ENCODE results near the gene OSBP. TPM values are rescaled to one million over a fixed set of nuclear protein-coding genes. Genes with fewer than 3 reads are reported as not detected.

Gene OSBP
- total and polyA plus RNA-seq, 9 of the 15 experiments (the other 6 are each of a cell fraction or from before 2014, with no cell fraction given) = 11.7 to 49.0 (median 28.7) TPM

GRCh38 chr11:59659981-59660380 lies 44.4 kb upstream of the OSBP start (continued):
- TF ChIP-seq FIP1L1 (IDR thresholded peaks at IDR 0.05; ENCODE audit: low read depth, low read length, poor library complexity, severe bottlenecking) (no peak), TSHZ1 (CRISPR knock-in tag; IDR thresholded peaks at IDR 0.05) (no peak)

GRCh38 chr11:59658036-59658435 lies 42.5 kb upstream of the OSBP start:
- CTCF ChIA-PET (ENCODE audit: low intra/inter-chr PET ratio) = no interaction called here
- WGBS (ENCODE audit: insufficient coverage, low coverage, missing lambda C conversion rate) = 89% methylated on average over 2 of the region's 5 CpGs

More at GRCh38 chr11:59658036-59658435, 42.5 kb upstream of the OSBP start:
- Histone ChIP-seq H3K79me2 (ENCODE audit: control insufficient read depth, insufficient read depth, low read length) (peaks cover 25% of the 10 kb centered on the region), H3K4me2 (ENCODE audit: insufficient read depth, low read length) (no peak overlapping the region), H3K4me1 (replicated peaks in 1 of 2; ENCODE audit: control insufficient read depth in 2 of 2, insufficient read depth in 2 of 2, low read length in 2 of 2) (no peaks in the 10 kb centered on the region), H3K27ac (ENCODE audit: extremely low read depth, low read depth, low read length) (no peak overlapping the region), H4K20me1 (replicated peaks; ENCODE audit: control insufficient read depth, insufficient read depth, low read length) (no peaks in the 10 kb centered on the region), H3K36me3 (ENCODE audit: control insufficient read depth, insufficient read depth, low read length) (peaks cover 90% of the 10 kb centered on the region), H3K9me1 (ENCODE audit: control insufficient read depth, insufficient read depth, low read length) (no peaks in the 10 kb centered on the region), H2AFZ (ENCODE audit: low read depth, low read length) (no peak overlapping the region), H3K4me3 (no peak overlapping the region), H3K9me3 (replicated peaks; ENCODE audit: control insufficient read depth, insufficient read depth, low read depth, low read length) (no peaks in the 10 kb centered on the region), H3K27me3 (ENCODE audit: control insufficient read depth in 2 of 2, insufficient read depth in 2 of 2, low read length in 2 of 2) (no peaks in the 10 kb centered on the region), H3K9ac (ENCODE audit: insufficient read depth in 1 of 2, low read depth in 2 of 2, low read length in 2 of 2) (no peak overlapping the region)
- no peak for DNase-seq (ENCODE audit: extremely low read depth in 1 of 4, low spot score in 3 of 4)
- ATAC-seq = no peak
- FAIRE-seq = no peak
- in situ Hi-C loops (cut with MboI) = no loop called here
- intact Hi-C loops (cut with micrococcal nuclease) = no loop called here
- POLR2A ChIA-PET = interaction anchor here (1.3 kb wide), 2 partner anchors 10 to 11 kb away, joined by 4 read pairs; partner anchors contain the start of gene PATL1
- TF ChIP-seq HMG20B (CRISPR knock-in tag; IDR thresholded peaks at IDR 0.05) = no peak
- no peak for TF ChIP-seq DLX4 (CRISPR knock-in tag; IDR thresholded peaks at IDR 0.05)
- TF ChIP-seq SMAD3 (CRISPR knock-in tag; conservative IDR thresholded peaks at IDR 0.05) = no peak
- TF ChIP-seq HDAC1 (IDR thresholded peaks at IDR 0.05) = no peak
- TF ChIP-seq RFX7 (CRISPR knock-in tag; IDR thresholded peaks at IDR 0.05) = no peak
- no peak for TF ChIP-seq ZNF785 (CRISPR knock-in tag; IDR thresholded peaks at IDR 0.05)
- no peak for TF ChIP-seq NR0B1 (IDR thresholded peaks at IDR 0.05; ENCODE audit: partially characterized antibody)
- no TSS peak for BruUV-seq (replicated peaks)

Measured in K562 (cell line).